ENCODE measurements around the gene MATCAP1.
A peak's percentile ranks its signal among the peaks of the same experiment; 100 is the strongest.

MATCAP1 gene

DNA sequence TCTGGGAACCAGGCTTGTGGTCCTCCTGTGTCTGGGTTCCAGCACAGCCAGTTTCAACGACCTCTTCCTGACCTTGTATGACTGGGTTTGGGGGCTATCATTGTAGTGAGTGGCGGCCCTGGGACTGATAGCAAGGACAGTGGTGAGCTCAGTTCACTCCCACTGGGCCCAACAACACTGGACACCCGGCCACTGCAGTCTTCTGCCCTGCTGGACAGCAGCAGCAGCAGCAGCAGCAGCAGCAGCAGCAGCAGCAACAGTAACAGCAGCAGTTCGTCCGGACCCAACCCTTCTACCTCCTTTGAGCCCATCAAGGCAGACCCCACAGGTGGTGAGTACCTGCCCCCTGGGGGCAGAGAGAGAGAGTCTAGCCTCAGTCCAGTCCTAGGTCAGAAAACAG lies 11.9 kb upstream of the MATCAP1 start:
- intact Hi-C loops (cut with DNase I), result no loop called here

DNA sequence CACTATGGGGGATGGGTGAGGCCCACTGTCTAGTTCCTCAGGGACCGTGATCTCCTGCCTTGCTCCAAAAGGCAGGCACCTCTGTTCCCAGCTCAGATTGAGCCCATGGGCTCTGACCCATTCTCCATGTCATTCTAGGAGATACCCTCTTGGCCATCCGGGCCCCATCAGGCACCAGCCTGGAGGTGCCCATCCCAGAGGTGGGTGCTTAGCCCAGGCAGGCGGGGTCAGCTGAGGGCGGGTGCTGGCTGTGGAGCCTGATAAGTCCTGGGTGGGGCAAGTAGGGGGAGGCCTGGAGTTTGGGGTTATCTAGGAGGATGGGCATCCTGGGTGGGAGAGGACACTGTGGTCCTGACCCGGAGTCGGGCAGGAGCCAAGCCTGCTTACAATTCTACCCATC lies 10.5 kb upstream of the MATCAP1 start:
- intact Hi-C loops (cut with DNase I), result loop anchor here (5.0 kb wide), 1 partner anchor 33 kb away; the partner anchor contains the start of gene TMEM208
- no peak for DNase-seq

More for the DNA sequence above, 11.9 kb upstream of the MATCAP1 start:
- DNase-seq, result no peak

DNA sequence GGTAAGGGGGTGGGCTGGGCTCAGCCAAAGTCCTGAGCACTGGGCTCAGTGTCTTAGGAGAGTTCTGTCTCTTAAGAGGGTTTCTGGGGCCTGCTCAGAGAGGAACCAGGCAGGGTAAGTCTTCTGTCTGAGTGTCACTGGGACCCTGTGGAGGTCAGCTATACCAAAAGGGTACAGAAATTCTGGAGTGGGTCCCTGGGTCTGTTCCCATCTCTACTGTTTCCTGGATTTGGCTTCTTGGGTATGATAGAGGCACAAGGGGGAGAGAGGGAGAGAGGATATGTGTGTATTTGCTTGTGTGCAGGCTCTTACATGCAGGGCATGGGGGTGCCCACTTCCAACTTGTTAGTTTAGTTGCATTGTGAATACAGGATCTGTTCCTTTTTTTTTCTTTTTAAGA lies 9.8 kb upstream of the MATCAP1 start:
- no peak for DNase-seq

DNA sequence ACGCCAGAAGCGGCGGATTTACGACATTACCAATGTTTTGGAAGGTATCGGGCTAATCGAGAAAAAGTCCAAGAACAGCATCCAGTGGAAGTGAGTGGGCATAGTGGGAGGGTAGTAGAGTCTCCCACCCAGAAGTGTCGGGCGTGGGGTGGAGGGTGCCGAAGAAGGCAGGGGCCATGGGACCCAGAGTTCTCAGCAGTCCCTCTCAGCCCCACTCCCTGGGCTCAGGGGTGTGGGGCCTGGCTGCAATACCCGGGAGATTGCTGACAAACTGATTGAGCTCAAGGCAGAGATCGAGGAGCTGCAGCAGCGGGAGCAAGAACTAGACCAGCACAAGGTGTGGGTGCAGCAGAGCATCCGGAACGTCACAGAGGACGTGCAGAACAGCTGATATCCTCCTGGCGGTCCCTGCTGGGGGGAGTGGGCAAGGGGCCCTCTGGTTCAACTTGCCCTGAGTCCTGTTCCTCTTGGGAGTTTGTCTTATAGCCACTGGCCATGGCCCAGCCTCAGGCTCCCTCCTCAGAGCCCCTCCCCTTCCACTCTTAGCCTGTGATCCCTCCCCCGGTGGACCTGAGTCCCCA lies 9.1 kb upstream of the MATCAP1 start:
- DNase-seq, result no peak
- intact Hi-C loops (cut with DNase I), result loop anchor here (5.0 kb wide), 1 partner anchor 34 kb away; the partner anchor contains the start of gene TMEM208

More for the DNA sequence above, 9.8 kb upstream of the MATCAP1 start:
- intact Hi-C loops (cut with DNase I), result loop anchor here (5.0 kb wide), 1 partner anchor 34 kb away; the partner anchor contains the start of gene TMEM208

DNA sequence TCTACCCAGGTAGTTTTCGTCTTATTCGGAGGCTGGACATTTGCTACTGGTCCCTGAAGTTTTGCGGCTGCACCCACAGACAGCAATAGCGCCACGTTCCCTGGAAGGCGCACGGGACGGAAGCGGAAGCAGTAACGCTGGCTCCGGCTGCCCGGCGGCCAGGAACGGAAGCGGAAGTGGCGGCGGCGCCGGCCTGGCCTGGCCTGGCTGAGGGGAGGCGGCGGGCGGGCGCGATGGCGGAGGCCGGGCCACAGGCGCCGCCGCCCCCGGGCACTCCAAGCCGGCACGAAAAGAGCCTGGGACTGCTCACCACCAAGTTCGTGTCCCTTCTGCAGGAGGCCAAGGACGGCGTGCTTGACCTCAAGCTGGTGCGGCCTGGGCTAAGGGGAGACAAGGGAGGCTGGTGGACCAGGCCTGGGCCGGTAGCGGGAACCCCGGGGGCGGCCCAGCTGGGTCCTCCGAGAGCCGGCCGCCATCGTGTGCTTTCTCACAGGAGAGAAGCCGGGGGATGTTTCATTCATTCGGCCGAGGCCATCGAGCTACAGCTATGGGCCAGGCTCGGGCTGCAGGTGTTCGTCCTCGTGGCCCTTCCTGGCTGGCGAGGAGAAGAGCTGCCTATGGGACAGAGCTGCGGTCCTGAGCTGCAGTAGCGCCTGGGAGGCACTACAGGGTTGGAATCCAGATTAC lies 8.4 kb upstream of the MATCAP1 start, which contains the start of gene E2F4:
Gene E2F4 (plus strand): TSS at position 161 of the 687 bp plus-strand sequence. CDS start 73 bp downstream, at position 234.
- peak; percentile 88 to 98 (median 94) for DNase-seq
- intact Hi-C loops (cut with DNase I), result loop anchor here (5.0 kb wide), 1 partner anchor 35 kb away; the partner anchor contains the start of gene TMEM208

DNA sequence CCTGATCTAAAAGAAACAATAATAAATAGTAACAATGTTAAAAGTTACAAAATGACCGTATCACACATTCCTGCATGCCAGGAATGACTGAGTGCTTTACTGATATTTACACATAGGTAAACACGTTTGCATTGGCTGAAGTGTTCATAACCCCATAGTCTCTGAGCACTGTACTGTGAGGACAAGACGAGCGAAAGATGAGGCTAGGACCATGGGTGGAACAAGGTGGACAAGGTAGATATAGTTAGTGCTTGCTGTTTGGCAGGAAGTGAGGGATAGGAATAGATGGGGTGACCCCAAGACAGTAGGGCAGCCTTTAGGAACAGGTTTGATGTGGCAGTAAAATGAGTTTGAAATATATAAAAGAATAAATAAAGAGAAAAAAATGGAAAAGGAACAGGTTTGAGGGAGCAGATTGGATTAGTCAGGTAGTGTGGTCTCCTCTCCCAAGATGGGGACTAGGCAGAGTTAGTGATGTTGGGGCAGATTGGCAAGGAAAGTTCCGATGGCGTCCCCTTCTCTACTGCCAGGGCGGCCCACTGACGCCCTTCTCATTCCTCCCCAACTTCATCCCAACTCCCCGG lies 7.7 kb upstream of the MATCAP1 start:
- DNase-seq, result no peak
- intact Hi-C loops (cut with DNase I), result loop anchor here (5.0 kb wide), 1 partner anchor 36 kb away; the partner anchor contains the start of gene TMEM208

DNA sequence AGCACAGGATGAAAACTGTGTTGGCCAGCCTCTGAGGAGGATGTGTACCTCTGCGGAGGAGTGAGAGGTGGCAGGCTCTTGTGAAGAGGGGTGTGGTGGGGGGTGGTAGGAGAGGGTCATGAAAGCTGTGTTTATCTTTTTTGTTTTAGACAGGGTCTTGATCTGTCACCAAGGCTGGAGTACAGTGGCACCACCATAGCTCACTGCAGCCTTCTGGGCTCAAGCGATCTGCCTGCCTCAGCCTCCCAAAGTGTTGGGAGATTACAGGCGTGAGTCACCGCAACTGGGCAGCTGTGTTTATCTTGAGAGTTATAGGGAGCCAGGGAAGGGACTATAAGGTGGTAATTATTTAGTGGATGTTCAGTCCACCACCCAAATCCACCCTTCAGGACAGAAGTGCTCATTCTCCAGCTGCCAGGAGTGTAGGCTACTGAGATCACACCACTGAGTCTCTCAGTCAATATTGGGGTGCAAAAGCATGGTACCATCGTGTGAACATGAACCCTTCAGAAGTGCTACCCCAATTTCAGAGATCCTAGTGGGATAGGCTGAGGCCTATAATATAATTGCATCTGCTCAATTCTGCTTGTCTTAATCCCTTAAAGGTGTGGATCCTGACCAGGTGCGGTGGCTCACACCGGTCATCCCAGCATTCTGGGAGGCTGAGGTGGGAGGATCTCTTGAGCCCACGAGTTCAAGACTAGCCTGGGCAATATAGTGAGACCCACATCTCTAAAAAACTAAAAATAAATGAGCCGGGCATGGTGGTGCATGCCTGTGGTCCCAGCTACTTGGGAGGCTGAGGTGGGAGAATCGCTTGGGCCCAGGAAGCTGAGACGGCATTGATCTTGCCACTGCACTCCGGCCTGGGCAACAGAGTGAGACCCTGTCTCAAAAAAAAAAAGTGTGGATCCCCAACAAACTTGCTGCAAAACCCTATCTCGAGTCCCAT lies 7.0 kb upstream of the MATCAP1 start:
- intact Hi-C loops (cut with DNase I), result loop anchor here (5.0 kb wide), 1 partner anchor 37 kb away; the partner anchor contains the start of gene TMEM208
- no peak for DNase-seq

DNA sequence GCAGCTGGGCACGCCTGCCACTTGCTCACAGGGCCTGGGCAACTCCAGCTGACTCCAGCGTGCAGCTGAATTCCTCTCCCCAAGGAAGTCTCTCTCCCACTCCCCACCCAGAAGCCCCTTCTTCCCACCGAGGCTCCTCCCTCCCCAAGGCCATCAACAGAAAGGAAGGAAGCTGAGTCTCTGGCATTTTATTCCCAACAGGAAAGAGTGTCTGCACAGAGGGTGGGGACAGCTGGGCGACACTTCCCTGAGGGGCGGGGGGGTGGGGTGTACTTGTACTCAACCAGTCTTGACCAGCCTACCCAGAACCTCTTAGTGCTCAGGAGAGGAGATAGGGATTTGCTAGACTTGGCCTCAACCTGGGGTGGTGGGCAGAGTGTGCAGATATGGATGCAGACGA lies 6.3 kb upstream of the MATCAP1 start, which contains the start of gene EXOC3L1:
Gene EXOC3L1 (minus strand): TSS at position 96 of the 400 bp plus-strand sequence. CDS start 460 bp downstream, outside the sequence.
- intact Hi-C loops (cut with DNase I), result loop anchor here (5.0 kb wide), 1 partner anchor 37 kb away; the partner anchor contains the start of gene TMEM208

DNA sequence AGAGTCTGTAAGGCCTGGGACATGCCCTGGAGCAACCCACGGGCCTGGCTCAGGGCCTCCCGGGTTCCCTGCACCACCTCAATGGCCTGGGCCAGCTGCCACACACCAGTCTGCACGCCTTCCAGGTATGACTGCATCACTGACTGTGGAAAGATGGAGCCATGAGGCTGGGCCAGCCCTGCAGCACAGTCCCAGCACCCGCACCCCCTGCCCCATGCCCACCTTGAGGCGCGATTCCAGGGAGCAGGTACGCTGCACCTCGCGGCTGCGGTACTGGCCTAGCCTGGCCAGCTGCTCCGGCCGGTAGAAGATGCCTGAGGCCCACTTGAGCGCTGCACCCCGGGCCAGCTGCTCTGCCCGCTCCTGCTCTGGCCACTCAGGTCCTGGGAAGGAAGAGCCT lies 5.0 kb upstream of the MATCAP1 start:
- intact Hi-C loops (cut with DNase I), result no loop called here
- no peak for DNase-seq

More for the DNA sequence above, 6.3 kb upstream of the MATCAP1 start, which contains the start of gene EXOC3L1:
- no peak for DNase-seq

DNA sequence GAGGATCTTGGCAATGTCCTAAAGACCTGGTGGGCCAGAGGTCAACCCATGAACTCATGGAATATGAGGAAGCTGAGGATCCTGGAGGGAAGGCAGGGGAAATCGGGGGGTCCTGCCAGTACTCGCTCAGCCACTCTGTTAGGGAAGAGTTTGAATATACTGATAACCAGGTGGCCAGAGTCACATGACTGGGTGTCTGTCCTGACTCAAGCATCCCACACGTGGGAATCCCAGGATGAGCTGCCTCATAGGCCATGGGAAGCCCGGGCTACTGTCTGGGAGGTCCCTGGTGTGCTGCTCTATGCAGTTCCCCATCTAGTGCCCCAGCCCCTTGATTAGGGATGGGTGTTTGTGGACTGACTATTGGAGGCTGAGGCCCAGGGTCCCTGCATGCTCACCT lies 4.6 kb upstream of the MATCAP1 start:
- no peak for DNase-seq
- intact Hi-C loops (cut with DNase I), result no loop called here

DNA sequence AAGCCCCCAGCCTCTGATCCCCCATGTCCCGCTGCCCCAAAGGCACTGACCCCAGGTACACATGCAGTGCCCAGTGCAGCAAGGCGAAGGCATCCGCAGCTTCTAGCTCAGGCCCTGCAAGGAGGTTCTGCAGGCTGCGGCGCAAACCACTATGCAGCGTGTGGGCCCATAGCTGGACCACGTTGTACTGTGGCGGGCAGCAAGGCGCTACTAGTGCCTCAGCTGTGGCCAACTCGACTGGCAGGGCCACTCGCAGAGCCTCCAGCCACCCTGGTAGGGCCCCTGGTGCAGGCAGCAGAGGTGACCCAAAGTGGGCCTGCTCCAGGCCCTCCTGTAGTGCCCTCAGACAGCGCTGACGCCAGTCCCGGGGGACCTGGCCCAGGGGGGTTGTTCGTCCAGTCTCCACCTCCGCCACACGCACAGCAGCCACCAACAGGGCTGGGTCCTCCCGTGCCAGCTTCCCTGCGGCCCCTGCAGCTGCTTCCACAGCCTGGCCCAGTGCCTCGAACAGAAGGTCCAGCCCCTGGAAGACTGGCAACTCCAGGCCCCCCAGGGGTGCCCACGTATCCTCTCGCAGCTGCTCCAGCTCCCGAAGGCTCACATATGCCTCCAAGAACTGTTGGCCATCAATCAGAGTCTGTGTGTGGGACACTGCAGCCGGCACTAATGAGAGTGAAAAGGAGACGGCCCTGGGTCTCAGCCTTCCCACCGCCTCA lies 3.6 kb upstream of the MATCAP1 start:
- intact Hi-C loops (cut with DNase I), result no loop called here
- no peak for DNase-seq

DNA sequence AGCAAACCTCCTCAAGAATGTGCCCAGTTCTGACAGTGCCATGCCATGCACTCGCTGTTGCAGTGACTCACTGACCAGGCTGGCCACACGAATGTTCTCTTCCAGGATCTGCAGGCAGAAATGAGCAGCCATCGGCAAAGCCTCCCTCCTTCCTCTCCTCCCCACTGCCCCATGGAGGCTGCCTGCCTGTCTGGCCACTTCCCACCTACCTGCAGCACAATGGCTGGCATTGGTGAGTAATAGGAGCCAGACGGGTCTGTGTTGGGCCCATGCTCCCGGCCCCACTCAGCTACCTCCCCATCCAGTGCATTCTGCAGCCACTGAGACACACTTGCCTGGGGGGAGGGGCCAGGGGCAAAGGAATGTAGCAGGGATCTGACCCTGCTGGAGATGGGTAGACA lies 2.8 kb upstream of the MATCAP1 start:
- intact Hi-C loops (cut with DNase I), result no loop called here
- no peak for DNase-seq

DNA sequence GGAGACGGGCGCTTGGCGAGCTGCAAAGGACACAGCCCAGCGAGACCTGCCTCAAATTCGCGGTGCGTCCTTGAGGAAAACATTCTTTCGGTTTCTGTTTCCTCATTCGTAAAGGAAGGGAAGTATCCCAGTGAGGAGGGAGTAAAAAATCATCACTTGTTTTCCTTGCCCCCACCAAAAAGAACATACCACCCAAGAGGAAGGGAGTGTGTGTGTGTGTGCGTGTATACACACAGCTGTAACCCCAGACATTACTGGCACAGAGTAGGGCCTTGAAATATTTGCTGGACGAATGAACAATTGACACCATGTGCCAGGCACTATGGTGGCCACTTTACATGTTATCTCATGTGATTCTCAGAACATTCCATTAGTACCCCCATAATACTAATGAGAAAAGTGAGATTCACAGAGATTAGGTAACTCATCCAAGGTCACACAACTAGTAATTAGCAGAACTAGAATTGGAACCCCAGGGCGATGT lies 1.9 kb upstream of the MATCAP1 start:
- intact Hi-C loops (cut with DNase I), result no loop called here
- no peak for DNase-seq

DNA sequence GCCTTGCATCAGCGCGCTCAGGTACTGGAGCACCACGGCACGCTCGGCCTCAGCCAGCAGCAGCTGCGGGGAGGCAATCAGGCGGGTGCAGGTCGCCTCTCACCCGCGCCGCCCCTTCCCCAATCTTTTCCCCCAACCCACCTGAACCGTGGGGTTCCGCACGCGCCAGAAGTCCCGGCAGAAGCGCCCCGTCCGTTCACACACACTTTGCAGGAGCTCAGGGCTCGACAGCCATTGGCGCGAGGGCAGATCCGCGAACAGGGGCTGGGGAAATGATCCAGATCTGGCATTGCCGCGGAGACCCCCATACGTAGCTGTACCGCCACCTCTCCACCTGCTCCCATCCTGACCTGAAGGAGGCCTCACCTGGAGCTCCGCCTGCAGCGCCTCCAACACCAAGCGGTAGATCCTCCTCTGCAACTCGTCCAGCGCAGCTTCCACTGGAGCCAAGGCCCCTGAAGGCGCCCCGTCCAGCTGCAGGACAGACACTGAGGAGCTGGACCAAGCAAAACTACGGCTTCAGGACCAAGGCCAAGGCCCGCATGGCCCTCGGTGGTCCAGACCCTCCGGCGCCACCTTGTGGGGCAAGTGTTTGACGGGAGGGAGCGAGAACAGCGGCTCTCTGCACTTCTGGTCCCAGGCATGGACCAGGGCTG lies 1.4 kb upstream of the MATCAP1 start:
- intact Hi-C loops (cut with DNase I), result no loop called here
- DNase-seq, result peak; percentile 81 to 96 (median 89)

DNA sequence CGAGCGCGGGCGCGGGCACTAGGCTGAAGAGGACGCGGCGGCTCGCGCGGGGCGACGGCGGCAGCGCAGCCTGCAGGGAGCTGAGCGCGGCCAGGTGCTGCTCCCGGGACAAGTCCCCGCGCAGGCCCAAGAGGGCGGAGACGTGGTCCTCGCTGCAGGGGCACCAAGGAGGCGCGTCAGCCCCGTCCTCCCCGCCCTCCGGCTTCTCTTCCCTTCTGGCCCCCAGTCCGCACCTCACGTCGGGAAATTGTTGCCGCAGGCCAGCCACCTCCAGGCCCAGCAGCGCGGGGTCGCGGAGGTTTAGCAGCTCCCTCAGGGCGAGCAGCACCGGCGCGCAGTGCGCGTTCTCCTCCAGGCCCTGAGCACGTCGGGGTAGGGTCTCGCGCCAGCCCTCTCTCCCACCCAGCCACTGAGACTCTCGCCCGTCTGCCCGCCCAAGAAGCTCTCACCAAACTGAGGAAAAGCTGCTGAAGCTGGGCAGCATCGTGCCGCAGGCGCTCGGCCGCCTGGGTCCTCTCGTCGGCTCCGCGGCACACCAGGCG lies 761 bp upstream of the MATCAP1 start:
- peak in 4 of 42 donors; percentile 28 to 61 (median 42) for DNase-seq
- intact Hi-C loops (cut with DNase I), result no loop called here

DNA sequence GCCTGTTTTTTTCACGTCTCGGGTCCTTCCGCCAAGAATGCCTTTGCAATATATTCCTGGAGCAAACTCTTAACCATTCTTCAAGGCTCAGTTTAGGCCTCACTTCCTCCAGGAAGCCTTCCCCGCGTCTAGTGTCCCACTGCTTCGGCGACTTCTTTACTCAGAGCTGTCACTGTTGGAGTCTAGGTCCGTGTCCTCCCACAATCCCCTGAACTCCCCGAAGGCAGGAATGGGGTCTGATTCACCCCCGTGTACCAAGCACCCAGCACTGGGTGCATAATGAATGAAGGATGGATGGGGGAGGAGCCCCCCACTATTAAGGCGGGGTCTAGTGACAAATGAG lies 508 bp downstream of the MATCAP1 start:
- intact Hi-C loops (cut with DNase I), result no loop called here
- no peak for DNase-seq

DNA sequence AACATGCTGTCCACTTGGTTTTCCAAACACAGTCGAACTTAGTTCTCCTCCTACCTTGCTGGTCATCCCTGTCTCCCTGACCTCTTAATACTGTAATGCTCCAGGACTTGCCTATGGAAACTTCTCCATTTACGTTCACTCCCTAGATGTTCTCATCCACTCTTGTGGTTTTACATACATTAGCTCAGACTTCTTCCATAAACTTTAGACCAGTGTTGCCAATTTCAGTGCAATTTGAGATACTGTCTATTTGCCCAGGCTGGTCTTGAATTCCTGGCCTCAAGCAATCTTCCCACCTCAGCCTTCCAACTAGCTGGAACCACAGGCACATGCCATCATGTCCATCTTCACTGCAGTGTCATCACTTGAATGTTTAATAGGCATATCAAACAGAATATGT lies 1.5 kb downstream of the MATCAP1 start:
- intact Hi-C loops (cut with DNase I), result no loop called here
- DNase-seq, result no peak
